GM19395 (cell line): ENCODE measurements around the gene SRRM1.
"Not testable (repeated sequence)": the region's sequence is repeated elsewhere in the genome, so short reads cannot be mapped to it uniquely, and the experiment has no call there.

Source experiments
- ATAC-seq: cut with Tn5 transposase; IDR thresholded peaks from one replicate; pipeline ENCODE4 v1.9.1; 2021; ENCODE audit warnings: mild to moderate bottlenecking, moderate library complexity; ENCODE audit not compliant: unreplicated experiment

The SRRM1 gene

GRCh38 chr1:24693827-24694379, 50.8 kb downstream of the SRRM1 start:
- no peak for ATAC-seq

DNA sequence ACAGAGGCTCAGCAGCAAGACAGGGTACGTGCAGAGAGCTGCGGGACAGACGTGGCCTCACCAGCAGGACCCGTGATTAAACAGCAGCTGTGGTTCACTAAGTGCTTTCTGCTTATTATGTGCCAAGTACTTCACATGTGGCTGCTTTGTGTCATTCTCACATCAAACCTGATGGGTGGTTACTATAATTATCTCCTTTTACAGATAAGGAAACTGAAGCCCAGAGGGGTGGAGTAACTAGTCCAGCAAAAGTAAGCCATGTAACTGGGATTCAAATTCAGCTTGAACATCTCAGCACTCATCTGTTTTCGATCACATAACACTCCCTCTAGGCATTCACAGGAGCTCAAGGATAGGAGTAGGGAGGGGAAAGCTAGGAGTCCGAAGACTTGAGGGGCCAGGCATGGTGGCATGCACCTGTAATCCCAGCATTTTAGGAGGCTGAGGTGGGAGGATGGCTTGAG, 51.3 kb downstream of the SRRM1 start:
- ATAC-seq, result no peak

DNA sequence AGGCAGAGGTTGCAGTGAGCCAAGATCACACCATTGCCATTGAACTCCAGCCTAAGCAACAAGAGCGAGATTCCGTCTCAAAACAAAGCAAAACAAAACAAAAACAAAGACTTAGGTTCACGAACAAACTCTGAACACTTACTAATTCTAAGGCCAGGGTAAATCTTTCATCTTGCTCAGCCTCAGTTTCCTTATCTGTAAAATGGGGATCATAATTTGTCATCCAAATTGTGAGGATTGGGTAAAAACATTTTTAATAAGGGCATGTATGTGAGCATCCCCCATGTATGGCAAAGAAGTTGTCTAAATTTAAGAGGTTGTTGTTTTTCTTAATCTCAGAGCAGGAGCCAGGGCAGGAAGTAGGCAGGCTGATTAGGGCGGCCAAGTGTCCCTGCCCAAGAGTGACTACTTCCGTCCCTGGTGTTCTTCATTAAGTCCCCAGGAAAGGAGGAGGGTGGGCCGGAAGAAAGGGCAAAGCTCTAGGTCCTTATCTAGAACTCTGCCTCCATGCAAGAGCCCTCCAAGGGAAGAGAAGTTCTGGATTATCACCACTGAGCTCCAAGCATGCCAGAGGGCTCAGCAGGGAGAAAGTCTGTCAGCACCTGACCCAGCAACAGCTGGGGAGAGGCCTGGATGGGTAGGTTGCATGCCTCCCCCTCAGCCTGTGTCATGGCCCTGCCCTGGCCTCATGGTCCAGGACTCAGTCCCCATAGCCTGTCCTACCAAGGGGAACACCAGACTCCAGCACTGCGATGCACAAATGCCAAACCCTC, 52.3 kb downstream of the SRRM1 start:
- no peak for ATAC-seq

- ATAC-seq, result no peak
Measured at GRCh38 chr1:24696041-24696755, 53.1 kb downstream of the SRRM1 start.

DNA sequence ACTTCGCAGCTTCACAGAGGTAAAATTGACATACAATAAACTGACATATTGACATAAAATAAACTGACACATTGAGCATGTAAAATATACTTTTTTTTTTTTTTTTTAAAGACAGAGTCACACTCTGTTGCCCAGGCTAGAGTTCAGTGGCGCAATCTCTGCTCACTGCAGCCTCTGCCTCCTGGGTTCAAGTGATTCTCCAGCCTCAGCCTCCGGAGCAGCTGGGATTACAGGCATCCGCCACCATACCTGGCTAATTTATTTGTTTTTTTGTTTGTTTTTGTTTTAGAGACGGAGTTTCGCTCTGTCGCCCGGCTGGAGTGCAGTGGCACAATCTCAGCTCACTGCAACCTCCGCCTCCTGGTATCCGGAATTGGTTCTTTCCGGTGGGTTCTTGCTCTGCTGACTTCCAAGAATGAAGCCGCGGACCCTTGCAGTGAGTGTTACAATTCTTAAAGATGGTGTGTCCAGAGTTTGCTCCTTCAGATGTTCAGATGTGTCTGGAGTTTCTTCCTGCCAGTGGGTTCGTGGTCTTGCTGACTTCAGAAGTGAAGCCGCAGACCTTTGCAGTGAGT, 53.7 kb downstream of the SRRM1 start:
- no peak for ATAC-seq

- not testable (repeated sequence) for ATAC-seq
Measured at GRCh38 chr1:24697453-24698001, 54.4 kb downstream of the SRRM1 start.

DNA sequence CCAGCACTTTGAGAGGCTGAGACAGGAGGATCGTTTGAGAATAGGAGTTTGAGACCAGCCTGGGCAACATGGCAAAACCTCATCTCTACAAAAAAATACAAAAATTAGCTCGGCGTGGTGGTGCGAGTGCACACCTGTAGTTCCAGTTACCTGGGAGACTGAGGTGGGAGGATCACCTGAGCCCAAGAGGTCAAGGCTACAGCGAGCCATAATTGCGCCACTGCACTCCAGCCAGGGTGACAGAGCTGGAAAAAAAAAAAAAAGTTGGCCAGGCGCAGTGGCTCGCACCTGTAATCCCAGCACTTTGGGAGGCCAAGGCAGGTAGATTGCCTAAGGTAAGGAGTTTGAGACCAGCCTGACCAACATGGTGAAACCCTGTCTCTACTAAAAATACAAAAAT, 55.2 kb downstream of the SRRM1 start:
- ATAC-seq, result not testable (repeated sequence)

DNA sequence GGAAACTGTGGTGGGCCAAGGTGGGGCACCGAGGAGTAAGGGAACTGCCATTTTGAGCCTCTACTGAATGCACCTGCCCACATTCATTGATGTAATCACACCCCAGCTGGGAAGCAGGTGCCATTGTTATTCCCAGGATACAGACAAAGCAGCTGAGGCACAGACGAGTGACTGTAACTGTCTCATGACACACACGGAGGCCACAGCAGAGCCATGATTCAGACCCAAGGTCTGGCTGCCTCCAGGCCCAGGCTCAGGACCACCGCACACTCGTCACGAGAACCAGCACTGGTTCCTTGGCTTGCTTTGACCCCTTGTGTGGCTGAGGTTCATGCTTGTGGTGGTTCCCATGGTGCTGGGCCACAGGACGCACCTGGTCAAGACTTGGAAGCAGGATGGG, 56.5 kb downstream of the SRRM1 start:
- ATAC-seq, result no peak

DNA sequence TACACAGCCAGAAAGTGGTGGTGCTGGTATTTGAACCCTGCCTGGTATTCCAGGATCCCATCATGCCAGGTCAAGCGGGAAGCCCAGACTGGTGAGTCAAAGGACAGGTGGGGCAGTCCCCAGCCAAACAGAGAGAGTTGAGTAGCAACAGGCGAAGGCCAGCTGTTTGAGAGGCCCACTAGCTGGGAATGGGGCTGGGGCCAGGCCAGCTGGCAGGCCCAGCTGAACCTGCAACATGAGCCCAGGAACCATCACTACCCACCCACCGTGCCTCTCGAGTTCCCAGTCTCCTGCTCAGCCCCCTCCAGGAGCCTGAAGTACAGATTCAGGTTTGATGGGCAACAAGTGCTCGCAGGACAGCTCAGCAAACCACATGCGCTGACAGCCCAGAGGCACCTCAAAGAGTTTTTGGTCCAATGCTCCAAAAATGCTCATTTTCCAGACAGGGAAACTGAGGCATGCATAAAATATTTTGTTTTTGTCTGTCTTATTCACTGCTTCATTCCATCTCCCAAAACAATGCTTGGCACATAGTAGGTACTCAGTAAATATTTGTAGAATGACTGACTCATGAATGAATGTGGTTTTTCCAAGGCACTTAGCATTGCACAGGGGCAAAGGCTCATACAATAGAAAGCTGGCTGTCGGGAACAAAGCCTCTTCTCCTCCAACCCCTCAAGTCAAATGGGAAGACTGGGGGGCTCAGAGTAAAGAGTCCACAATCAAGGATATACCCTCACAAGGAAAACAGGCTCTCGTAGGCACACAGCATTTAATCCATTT, 59.6 kb downstream of the SRRM1 start:
- no peak for ATAC-seq

DNA sequence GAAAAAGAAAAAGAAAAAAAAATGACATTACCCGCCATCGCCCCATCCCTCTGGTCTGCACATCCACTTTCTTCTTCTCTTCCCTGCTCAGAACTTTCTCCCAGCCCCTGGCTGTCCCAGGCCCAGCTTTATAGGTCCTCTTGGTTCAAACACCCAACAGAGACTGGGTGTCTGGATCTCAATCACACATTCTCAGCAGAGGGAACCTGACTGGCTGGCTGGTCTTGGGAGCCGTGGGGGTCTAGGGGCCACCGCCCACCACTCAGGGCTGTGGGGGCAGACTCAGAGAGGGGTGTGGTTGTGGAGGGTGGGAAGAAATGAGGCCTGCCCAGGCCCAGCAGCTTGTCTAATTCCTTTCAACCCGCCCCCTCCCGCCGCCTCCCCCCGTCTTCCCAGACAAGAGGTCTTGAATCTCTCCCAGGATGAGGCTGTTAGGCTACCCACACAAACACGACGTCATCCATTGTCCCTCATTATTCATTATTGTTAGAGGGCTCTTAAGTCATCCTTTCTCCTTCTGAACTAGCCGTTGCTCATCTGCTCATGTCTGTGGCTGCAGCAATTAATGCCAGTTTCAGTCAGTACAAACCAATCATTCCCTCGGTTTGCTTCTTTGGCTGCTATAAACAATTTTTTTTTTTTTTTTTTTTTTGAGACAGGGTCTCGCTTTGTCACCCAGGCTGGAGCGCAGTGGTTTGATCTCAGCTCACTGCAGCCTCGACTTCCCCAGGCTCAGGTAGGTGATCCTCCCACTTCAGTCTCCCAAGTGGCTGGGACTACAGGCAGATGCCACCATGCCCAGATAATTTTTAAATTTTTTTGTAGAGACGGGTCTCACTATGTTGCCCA, 61.5 kb downstream of the SRRM1 start:
- no peak for ATAC-seq

- ATAC-seq, result no peak
Measured at GRCh38 chr1:24705260-24706073, 62.4 kb downstream of the SRRM1 start.

- not testable (repeated sequence) for ATAC-seq
Measured at GRCh38 chr1:24706074-24706389, 62.9 kb downstream of the SRRM1 start.

- no peak for ATAC-seq
Measured at GRCh38 chr1:24707687-24708086, 64.6 kb downstream of the SRRM1 start.

DNA sequence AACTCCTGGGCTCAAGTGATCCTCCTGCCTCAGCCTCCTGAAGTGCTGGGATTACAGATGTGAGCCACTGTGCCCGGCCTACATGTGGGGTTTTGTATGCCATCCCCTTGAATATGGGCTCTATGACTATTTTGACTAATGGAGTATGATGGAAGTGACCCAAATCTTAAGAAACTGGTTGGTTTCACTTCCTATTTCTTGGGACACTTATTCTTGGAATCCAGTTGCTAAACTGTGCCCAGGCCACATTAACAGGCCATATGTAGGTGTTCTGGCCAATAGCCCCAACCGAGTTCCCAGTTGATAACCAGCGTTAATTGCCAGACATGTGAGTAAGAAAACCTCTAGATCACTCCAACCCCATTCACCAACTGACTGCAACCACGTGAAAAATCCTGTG, 65.8 kb downstream of the SRRM1 start:
- ATAC-seq, result no peak

DNA sequence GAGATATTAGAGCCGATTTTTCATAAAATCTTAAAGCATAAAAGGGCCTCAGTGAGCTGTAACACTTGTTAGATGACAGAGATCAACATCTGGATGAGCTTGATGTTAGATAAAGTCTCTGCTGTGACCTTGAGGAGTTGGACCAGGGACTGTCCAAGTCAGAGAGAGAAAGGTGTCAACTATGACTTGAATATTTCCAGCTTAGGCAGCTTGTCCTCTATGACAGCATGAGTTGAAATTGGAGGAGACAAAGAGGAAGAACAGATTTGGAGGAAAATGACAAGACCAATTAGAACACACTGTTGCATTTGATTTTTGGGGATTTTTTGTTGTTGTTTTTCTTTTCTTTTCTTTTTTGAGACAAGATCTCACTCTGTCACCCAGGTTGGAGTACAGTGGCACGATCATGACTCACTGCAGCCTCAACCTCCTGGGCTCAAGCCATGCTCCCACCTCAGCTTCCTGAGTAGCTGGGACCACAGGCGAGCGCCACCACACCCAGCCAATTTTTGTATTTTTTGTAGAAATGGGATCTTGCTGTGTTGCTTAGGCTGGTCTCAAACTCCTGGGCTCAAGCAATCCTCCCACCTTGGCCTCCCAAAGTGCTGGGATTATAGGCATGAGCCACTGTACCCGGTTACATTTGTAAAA, 66.8 kb downstream of the SRRM1 start:
- no peak for ATAC-seq

DNA sequence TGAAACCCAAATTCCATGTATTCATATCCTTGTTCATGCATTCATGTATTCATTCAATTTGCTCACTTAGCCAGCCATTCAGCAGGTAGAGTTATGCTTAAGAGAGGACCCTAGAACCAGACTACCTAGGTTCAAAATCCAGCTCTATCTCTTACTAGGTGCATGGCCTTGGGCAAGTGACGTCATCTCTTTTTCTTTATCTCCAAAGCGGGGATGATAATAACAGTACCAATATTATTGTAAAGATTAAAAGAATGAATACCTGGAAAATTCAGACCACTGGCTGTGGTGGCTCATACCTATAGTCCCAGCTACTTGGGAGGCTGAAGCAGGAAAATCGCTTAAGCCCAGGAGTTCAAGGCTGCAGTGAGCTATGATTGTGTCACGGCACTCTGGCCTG, 68.2 kb downstream of the SRRM1 start:
- ATAC-seq, result no peak

DNA sequence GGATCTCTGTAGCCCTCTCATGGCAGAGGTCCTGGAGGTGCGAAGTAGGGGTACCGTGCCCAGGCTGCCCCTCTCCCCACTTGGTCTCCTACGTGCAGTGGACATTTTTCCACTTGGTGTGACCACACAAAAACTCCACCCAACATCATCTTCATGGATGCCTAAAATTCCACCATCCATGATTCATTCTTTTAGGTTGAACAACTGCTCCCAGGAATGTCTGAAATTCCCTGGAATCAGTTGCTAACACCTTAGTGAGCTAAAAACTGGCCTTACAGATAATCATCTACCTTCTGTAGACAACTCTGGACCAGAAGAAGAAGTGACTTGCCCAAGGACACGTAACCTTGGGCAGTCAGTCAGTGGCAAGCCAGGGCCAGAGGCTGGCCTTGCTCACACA, 70.1 kb downstream of the SRRM1 start:
- ATAC-seq, result no peak

DNA sequence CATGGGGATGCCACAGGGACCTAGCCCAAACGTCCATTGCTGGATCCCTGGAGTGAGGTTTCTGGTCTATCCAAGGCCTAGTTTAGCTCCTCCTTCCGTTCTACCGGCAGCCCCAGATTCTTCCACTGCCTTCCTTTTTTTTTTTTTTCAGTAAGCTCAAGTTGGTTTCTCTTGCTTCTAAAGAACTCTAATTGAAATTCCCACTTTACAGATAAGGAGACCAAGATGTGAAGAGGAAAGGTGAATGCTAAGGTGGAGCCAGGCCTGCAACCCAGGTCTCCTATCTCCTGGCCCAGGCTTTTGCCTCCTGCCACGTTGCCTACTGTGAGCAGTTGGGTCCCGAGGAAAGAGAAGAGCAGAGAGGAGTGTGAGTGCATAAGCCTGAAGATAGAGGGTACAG, 70.6 kb downstream of the SRRM1 start:
- no peak for ATAC-seq
